Esophagus muscularis mucosa (tissue), 4 donors: Measurements from ENCODE around the gene DLL3. TPM values are rescaled to one million over a fixed set of nuclear protein-coding genes. Genes with fewer than 3 reads are reported as not detected.

ENCODE experiments used
- DNase-seq: peaks from one replicate; pipeline ENCODE4 v3.0.0-alpha.2; 2017; ENCODE audit errors: extremely low spot score
- H3K27ac ChIP-seq, 4 donors: fragments of 200-600 bp; sonication (generic); replicated peaks in 1 of 4; 1 replicate in 3 of 4; 2 replicates in 1 of 4; pipeline ENCODE4 v1.5.1; 2016 to 2019; ENCODE audit warnings: mild to moderate bottlenecking in 1 of 4
- H3K27me3 ChIP-seq, 4 donors: fragments of 200-600 bp; sonication (generic); one replicate each; pipeline versions ENCODE4 v1.5.1 to v1.6.0; 2016 to 2019
- H3K36me3 ChIP-seq, 4 donors: fragments of 200-600 bp; sonication (generic); one replicate each; pipeline ENCODE4 v1.5.1; 2016 to 2019
- H3K4me1 ChIP-seq, 4 donors: fragments of 200-600 bp; sonication (generic); one replicate each; pipeline ENCODE4 v1.5.1; 2016 to 2019
- H3K4me3 ChIP-seq, 4 donors: fragments of 200-600 bp; sonication (generic); 1 replicate in 2 of 4; 2 replicates in 2 of 4; pipeline ENCODE4 v1.5.1; 2016 to 2019; ENCODE audit warnings: mild to moderate bottlenecking in 4 of 4, moderate library complexity in 1 of 4
- H3K9me3 ChIP-seq, 4 donors: fragments of 200-600 bp; sonication (generic); 1 replicate in 3 of 4; 2 replicates in 1 of 4; pipeline ENCODE4 v1.5.1; 2016 to 2019
- EP300 ChIP-seq: sonication (generic); formaldehyde crosslinking; IDR thresholded peaks from one replicate; pipeline ENCODE4 v1.6.1; 2017; ENCODE audit warnings: antibody characterized with exemption
- POLR2A ChIP-seq: fragments of 450-650 bp; IDR thresholded peaks from one replicate; pipeline ENCODE4 v1.6.1; 2017; ENCODE audit warnings: antibody characterized with exemption, moderate library complexity, mild to moderate bottlenecking, low read depth
- POLR2AphosphoS5 ChIP-seq, 2 donors: sonication (generic); formaldehyde crosslinking; IDR thresholded peaks; one replicate each; pipeline ENCODE4 v1.6.1; 2017; ENCODE audit warnings: antibody characterized with exemption in 2 of 2
- WGBS: methylation state at CpG from one replicate; pipeline ENCODE4 v1.1.5; 2018; 5-methylcytosine and 5-hydroxymethylcytosine counted together
- intact Hi-C: fragments of 100-400 bp; cut with DNase I; formaldehyde crosslinking; loops from one replicate; pipeline ENCODE4 v1.15.1; 2023
- total RNA-seq, 4 donors: library from RNA; depleted of rRNA; stranded (reverse); fragments of >200 nt; gene quantifications; one replicate each; pipeline versions ENCODE4 v1.1.0 to v1.2.1, GENCODE V29; 2016
- TF ChIP-seq, protein P1 (sequence below), 3 experiments: fragments of 200-600 bp in 2 of 3; fragments of 450-650 bp in 1 of 3; sonication (generic) in 2 of 3; IDR thresholded peaks; one replicate each; pipeline ENCODE4 v1.5.1; 2017 to 2019; ENCODE audit warnings: antibody characterized with exemption in 3 of 3, mild to moderate bottlenecking in 2 of 3, moderate library complexity in 1 of 3

Gene DLL3
- total RNA-seq, 4 donors from 2014 or later: not detected

DNA sequence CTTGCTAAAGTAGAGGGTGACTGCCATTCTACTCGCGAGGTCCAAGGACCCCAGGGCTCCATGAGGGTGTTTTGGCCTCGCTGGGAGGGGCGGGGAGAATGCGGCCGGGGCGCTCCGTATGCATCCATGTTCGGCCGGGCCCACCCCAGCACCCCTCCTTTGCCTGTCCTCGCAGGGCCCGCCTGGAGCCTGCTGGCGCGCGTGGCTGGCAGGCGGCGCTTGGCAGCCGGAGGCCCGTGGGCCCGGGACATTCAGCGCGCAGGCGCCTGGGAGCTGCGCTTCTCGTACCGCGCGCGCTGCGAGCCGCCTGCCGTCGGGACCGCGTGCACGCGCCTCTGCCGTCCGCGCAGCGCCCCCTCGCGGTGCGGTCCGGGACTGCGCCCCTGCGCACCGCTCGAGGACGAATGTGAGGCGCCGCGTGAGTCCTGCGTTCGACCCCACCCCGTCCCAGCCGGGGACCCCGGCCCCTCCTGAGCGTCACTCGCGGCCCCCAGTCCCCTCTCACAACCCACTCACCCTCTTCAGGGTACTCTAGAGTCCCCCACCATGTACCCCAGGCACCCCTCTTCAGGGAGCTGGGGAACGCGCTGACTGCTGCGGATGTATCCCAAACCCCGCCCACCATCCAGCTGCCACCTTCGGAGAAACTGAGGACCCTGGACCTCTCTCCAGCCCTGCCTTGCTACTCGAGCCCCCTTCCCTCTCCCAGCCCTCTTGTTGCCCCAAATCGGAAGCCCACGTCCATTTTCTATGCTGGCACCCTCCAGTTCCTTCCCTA, 4.1 kb downstream of the DLL3 start:
- H3K4me3 ChIP-seq: peak overlapping the region in 2 of 4 donors; percentile 16 to 22
- intact Hi-C loops: no loop called here

DNA sequence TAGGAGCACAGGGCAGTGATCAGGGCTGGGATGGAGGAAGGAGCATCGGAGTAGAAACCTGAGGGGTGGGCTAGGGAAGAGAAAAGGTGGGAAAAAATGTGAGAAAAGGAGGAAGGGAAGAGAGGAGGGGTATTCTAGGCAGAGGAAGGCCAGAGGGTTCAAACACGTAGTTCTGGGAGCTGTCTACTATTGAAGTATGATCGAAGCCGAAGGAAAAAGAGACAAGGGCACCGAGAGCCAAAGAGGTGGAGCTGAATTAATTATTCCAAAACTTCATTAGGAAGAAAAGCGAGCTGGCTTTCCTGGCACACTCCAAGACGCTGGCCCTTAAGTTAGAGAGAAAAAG, 7.8 kb downstream of the DLL3 start:
- 50% methylated on average over 7 of the region's 7 CpGs for WGBS
- H3K36me3 ChIP-seq: no peaks in the 10 kb centered on the region
- no peak for DNase-seq
- H3K27ac ChIP-seq: no peak overlapping the region
- TF ChIP-seq, protein P1, sequence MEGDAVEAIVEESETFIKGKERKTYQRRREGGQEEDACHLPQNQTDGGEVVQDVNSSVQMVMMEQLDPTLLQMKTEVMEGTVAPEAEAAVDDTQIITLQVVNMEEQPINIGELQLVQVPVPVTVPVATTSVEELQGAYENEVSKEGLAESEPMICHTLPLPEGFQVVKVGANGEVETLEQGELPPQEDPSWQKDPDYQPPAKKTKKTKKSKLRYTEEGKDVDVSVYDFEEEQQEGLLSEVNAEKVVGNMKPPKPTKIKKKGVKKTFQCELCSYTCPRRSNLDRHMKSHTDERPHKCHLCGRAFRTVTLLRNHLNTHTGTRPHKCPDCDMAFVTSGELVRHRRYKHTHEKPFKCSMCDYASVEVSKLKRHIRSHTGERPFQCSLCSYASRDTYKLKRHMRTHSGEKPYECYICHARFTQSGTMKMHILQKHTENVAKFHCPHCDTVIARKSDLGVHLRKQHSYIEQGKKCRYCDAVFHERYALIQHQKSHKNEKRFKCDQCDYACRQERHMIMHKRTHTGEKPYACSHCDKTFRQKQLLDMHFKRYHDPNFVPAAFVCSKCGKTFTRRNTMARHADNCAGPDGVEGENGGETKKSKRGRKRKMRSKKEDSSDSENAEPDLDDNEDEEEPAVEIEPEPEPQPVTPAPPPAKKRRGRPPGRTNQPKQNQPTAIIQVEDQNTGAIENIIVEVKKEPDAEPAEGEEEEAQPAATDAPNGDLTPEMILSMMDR (IDR thresholded peaks at IDR 0.05): no peak
- TF ChIP-seq POLR2A (no peak), EP300 (no peak), POLR2AphosphoS5 (IDR thresholded peaks at IDR 0.05) (no peak)
- peaks cover 5 to 26% (median 18%) of the 10 kb centered on the region in 4 donors for H3K4me1 ChIP-seq
- peaks cover 0 to 100% (median 56%) of the 10 kb centered on the region in 4 donors for H3K27me3 ChIP-seq
- peaks cover 0 to 3% (median 0%) of the 10 kb centered on the region in 4 donors for H3K9me3 ChIP-seq
- H3K4me3 ChIP-seq: peak overlapping the region; percentile 43 to 53 (median 44)
- intact Hi-C loops: no loop called here

More for the DNA sequence above, 4.1 kb downstream of the DLL3 start:
- no peak for DNase-seq
- Histone ChIP-seq H3K36me3 (no peaks in the 10 kb centered on the region), H3K27me3 (peaks cover 0 to 100% (median 68%) of the 10 kb centered on the region in 4 donors), H3K27ac (no peak overlapping the region), H3K9me3 (peaks cover 0 to 3% (median 0%) of the 10 kb centered on the region in 4 donors), H3K4me1 (peaks cover 21 to 42% (median 34%) of the 10 kb centered on the region in 4 donors)
- TF ChIP-seq EP300: no peak
- TF ChIP-seq POLR2A: no peak
- TF ChIP-seq, protein P1 (IDR thresholded peaks at IDR 0.05): peak; percentile 67 to 85 (median 73)
- 60% methylated on average over 10 of the region's 69 CpGs for WGBS

DNA sequence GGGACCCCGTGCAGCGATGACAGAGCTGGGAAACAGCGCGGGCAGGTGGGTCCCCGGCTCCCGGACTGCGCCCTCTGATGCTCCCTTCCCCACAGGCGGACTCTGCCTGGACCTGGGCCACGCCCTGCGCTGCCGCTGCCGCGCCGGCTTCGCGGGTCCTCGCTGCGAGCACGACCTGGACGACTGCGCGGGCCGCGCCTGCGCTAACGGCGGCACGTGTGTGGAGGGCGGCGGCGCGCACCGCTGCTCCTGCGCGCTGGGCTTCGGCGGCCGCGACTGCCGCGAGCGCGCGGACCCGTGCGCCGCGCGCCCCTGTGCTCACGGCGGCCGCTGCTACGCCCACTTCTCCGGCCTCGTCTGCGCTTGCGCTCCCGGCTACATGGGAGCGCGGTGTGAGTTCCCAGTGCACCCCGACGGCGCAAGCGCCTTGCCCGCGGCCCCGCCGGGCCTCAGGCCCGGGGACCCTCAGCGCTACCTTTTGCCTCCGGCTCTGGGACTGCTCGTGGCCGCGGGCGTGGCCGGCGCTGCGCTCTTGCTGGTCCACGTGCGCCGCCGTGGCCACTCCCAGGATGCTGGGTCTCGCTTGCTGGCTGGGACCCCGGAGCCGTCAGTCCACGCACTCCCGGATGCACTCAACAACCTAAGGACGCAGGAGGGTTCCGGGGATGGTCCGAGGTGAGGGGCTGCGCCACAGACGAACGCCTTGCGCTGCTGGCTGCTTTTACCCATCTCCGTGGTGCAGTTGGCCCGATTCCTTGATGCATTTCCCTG, 8.4 kb downstream of the DLL3 start:
- Histone ChIP-seq H3K9me3 (peaks cover 0 to 3% (median 0%) of the 10 kb centered on the region in 4 donors), H3K27me3 (peaks cover 0 to 100% (median 57%) of the 10 kb centered on the region in 4 donors), H3K36me3 (no peaks in the 10 kb centered on the region), H3K4me1 (peaks cover 5 to 26% (median 18%) of the 10 kb centered on the region in 4 donors), H3K4me3 (peak overlapping the region; percentile 43 to 53 (median 44)), H3K27ac (no peak overlapping the region)
- 10% methylated on average over 20 of the region's 96 CpGs for WGBS
- DNase-seq: no peak
- no peak for TF ChIP-seq POLR2A
- TF ChIP-seq POLR2AphosphoS5 (IDR thresholded peaks at IDR 0.05): no peak
- no peak for TF ChIP-seq EP300
- intact Hi-C loops: no loop called here

DNA sequence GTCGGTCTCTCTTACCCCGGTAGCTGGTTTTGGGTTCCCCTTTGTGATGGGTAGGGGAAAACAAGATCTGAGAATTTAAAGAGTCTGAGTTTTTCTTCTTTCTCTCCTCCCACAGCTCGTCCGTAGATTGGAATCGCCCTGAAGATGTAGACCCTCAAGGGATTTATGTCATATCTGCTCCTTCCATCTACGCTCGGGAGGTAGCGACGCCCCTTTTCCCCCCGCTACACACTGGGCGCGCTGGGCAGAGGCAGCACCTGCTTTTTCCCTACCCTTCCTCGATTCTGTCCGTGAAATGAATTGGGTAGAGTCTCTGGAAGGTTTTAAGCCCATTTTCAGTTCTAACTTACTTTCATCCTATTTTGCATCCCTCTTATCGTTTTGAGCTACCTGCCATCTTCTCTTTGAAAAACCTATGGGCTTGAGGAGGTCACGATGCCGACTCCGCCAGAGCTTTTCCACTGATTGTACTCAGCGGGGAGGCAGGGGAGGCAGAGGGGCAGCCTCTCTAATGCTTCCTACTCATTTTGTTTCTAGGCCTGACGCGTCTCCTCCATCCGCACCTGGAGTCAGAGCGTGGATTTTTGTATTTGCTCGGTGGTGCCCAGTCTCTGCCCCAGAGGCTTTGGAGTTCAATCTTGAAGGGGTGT, 9.1 kb downstream of the DLL3 start:
- no peaks in the 10 kb centered on the region for H3K9me3 ChIP-seq
- H3K27ac ChIP-seq: no peak overlapping the region
- peaks cover 5 to 21% (median 14%) of the 10 kb centered on the region in 4 donors for H3K4me1 ChIP-seq
- no peaks in the 10 kb centered on the region for H3K36me3 ChIP-seq
- no peak for DNase-seq
- no peak for TF ChIP-seq POLR2AphosphoS5 (IDR thresholded peaks at IDR 0.05)
- TF ChIP-seq POLR2A: no peak
- TF ChIP-seq, protein P1 (IDR thresholded peaks at IDR 0.05): no peak
- TF ChIP-seq EP300: no peak
- H3K27me3 ChIP-seq: peaks cover 0 to 100% (median 58%) of the 10 kb centered on the region in 4 donors
- peak overlapping the region; percentile 43 to 53 (median 44) for H3K4me3 ChIP-seq
- 51% methylated on average over 24 of the region's 24 CpGs for WGBS
- intact Hi-C loops: no loop called here
